Posterior vena cava (tissue), 2 donors: Measurements from ENCODE around the gene PHF12. TPM values are rescaled to one million over a fixed set of nuclear protein-coding genes. Genes with fewer than 3 reads are reported as not detected.

Experiments used
- DNase-seq: peaks from one replicate; pipeline ENCODE4 v3.0.0-alpha.2; 2020; ENCODE audit warnings: low spot score
- intact Hi-C, 2 donors: fragments of 100-400 bp; cut with DNase I; formaldehyde crosslinking; loops; one replicate each; pipeline versions ENCODE4 v1.14.1 to v1.14.2; 2022 to 2023
- microRNA-seq, 2 donors: library from miRNA; unstranded; fragments of <30 nt; microRNA quantifications; one replicate each; pipeline ENCODE4 v1.2.0, GENCODE V29; 2020 to 2021; ENCODE audit warnings: borderline microRNAs expressed in 2 of 2
- total RNA-seq, 2 donors: library from RNA; stranded (reverse); fragmentation: NEBNext Ultra II Directional; extraction: Animal tissue kit (Norgen Biotek cat#: 25700); gene quantifications; one replicate each; pipeline ENCODE4 v1.2.1, GENCODE V29; 2021
- donor health status: DM: yes; HTN: yes; CAD: no.
- donor health status: DM: yes; HTN: yes; CAD: no.

The PHF12 gene
- total RNA-seq, 2 donors from 2014 or later, result 26.7 to 32.3 TPM

DNA sequence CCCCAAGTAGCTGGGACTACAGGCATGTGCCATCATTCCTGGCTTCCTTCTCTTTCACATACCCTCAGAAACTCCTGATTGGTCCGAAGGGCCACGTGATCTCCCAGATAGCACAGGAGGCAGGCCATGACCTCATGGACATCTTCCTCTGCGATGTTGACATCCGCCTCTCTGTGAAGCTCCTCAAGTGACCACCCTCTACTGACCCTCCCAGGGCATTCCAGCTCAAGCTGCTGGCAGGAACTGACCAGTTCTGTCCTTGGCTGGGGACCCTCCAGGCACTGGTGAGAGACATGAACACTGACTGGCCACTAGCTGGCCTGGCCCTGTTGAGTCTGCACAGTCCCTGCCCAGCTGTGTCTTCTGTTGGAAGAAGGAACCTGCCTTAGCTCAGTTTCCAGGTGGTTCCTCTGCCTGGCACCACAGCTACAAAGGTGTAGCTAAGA lies 90.9 kb downstream of the PHF12 start:
- intact Hi-C loops, result no loop called here

DNA sequence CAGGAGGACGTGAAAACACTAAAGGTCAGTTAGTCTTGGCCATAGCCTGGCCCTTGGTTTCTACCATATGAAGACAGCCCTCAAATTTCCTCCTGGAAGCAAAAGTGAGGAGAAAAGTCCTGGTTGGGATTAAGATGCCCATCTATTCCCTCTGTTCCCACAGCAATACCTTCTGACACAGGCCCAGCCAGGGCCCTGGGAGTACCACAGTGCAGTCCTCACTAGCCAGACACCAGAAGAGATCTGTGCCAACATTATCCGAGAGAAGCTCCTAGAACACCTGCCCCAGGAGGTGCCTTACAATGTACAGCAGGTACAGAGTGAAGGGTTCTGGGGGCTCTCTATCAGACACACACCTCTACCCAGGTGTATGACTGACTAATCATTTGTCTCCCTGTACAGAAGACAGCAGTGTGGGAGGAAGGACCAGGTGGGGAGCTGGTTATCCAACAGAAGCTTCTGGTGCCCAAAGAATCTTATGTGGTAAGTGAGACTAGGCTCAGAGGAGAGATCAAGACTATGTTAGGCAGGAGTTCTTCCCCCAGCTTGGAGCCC lies 92.4 kb downstream of the PHF12 start:
- intact Hi-C loops, result no loop called here
- DNase-seq, result no peak

More for the DNA sequence above, 90.9 kb downstream of the PHF12 start:
- no peak for DNase-seq

DNA sequence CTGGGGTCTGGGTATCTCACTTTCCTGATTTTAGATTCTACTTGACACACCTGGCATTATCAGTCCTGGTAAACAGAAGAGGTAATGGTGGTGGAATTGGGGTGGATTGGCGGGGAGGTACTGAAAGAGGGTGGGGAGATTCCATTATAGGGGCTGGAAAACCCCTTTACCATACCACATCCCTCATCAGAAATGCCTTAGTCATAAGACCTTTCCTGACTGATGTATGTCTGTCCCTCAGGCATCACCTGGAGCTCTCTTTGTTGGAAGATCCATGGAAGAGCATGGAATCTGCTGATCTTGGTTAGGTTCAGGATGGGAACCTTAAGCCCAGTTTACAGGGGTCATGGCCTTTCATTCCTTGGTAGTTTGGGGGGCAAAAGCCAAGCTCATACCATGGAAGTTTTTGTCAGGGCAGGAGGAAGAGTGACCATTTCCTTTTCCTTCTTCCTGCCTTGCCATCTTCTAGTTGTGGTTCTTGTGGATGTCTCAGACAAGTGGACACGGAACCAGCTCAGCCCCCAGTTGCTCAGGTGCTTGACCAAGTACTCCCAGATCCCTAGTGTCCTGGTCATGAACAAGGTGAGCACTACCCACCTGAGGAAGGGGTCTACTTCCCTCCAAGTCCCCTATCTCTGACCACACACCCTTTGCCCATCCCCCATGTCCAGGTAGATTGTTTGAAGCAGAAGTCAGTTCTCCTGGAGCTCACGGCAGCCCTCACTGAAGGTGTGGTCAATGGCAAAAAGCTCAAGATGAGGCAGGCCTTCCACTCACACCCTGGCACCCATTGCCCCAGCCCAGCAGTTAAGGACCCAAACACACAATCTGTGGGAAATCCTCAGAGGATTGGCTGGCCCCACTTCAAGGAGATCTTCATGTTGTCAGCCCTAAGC lies 93.2 kb downstream of the PHF12 start:
- no peak for DNase-seq
- intact Hi-C loops, result no loop called here

DNA sequence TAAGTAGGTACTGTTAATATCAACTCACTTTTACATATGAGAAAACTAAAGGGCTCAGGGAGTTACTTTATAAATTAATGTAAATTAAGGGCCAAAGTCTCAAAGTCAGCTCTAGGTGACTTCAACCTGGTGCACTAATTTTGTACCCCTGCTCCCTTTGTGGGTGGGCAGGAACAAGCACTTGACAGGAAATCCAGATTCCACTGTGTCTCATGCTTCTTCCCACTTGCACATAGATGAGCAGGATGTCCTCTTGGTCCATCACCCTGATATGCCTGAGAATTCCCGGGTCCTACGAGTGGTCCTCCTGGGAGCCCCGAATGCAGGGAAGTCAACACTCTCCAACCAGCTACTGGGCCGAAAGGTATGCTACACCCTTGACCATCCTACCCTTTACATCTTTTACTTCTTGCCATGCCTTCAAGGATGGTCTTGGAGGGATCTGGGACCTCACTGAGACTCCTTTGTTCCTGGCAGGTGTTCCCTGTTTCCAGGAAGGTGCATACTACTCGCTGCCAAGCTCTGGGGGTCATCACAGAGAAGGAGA lies 95.2 kb downstream of the PHF12 start:
- intact Hi-C loops, result no loop called here
- no peak for DNase-seq

DNA sequence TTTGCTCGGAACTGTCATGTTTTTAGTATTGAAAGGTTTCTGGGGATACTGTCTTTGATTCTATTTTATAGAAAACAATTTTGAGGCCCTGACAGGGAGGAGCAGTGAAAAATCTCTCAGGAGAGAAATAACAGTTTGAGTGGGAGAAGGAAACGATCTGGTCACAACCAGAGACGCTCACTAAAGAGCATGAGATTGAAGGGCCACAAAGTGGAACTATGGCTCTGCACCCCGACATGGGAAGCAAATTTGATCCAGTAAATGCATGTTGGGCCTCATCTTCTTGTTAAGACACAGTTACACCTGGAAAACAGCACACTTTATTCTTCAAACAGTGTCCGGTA lies 96.0 kb downstream of the PHF12 start:
- DNase-seq, result no peak
- intact Hi-C loops, result no loop called here

Small RNA genes lying within 50 kb of the gene (microRNA-seq; reads per million reads assigned to microRNA genes)
- 0 reads per million in 2 donors for gene MIR451B

Other genes with a start within 250 kb of the PHF12 start
- 1 to 10 TPM; 1.2 to 2.1 TPM for gene PROCA1, start 239.6 kb downstream of the PHF12 start, total RNA-seq
- 10 to 100 TPM; 75.0 to 90.2 TPM for gene RAB34, start 233.7 kb downstream of the PHF12 start, total RNA-seq
- gene RPL23A, start 231.5 kb downstream of the PHF12 start, total RNA-seq, result 100 to 1,000 TPM; 981 to 999 TPM
- gene TLCD1, start 225.3 kb downstream of the PHF12 start, total RNA-seq, result 1 to 10 TPM; 2.2 to 3.1 TPM
- 1 to 10 TPM; 2.3 TPM for gene NEK8, start 222.7 kb downstream of the PHF12 start, total RNA-seq
- 10 to 100 TPM; 10.2 to 10.8 TPM for gene TRAF4, start 207.5 kb downstream of the PHF12 start, total RNA-seq
- 10 to 100 TPM; 13.8 to 19.2 TPM for gene FAM222B, start 108.7 kb downstream of the PHF12 start, total RNA-seq
- gene ERAL1, start 96.5 kb downstream of the PHF12 start, total RNA-seq, result 10 to 100 TPM; 22.6 to 24.4 TPM
- gene FLOT2, start 53.8 kb downstream of the PHF12 start, total RNA-seq, result 100 to 1,000 TPM in 1 of 2 donors, 10 to 100 TPM in 1; 99.0 to 101 TPM
- gene DHRS13, start 48.4 kb downstream of the PHF12 start, total RNA-seq, result 1 to 10 TPM; 3.7 to 4.0 TPM
- not detected for gene SEZ6, start 54.5 kb upstream of the PHF12 start, total RNA-seq
- gene PIPOX, start 91.6 kb upstream of the PHF12 start, total RNA-seq, result 1 to 10 TPM; 1.2 to 2.1 TPM
- gene MYO18A, start 228.9 kb upstream of the PHF12 start, total RNA-seq, result 10 to 100 TPM; 76.3 to 87.9 TPM